Measurements from ENCODE around the gene WNT9A.

DNA sequence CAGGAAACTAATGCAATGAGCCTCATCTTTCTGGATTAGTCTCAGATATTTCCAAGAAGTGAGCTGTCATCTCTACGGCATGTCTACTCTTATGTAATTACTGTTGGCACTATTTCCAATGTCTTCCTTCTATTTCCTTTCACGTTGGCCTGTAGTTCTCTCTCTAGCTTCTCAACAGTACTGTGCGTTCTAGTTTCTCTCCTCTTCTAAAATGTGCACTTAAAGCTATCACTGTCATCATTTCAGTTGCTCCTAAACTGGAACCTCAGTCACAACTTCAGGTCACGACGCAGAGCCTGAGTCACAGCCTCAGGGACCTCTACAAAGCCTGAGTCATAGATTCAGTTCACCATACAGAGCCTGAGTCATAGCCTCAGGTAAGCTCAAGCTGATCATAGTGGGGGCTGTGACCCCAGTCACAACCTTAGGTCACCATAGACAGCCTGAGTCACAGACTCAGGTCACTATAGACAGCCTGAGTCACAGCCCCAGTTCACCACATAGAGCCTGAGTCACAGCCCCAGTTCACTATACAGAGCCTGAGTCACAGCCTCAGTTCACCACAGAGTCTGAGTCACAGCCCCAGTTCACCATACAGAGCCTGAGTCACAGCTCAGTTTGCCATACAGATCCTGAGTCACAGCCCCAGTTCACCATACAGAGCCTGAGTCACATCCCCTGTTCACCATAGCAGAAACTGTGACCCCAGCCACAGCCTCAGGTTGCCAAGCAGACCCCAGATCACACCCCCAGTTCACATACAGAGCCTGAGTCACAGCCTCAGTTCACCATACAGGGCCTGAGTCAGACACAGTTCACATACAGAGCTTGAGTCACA, 13.0 kb downstream of the WNT9A start:
- TF ChIP-seq EZH2 (IDR thresholded peaks at IDR 0.05), result no peak
- TF ChIP-seq POLR2AphosphoS5 (IDR thresholded peaks at IDR 0.05; ENCODE audit: borderline replicate concordance, low read depth, low read length), result no peak
